Fibroblast of skin of left quadriceps (primary cell): ENCODE results near the gene KLRK1.
A peak's percentile ranks its signal among the peaks of the same experiment; 100 is the strongest.
"Not testable (repeated sequence)": the region's sequence is repeated elsewhere in the genome, so short reads cannot be mapped to it uniquely, and the experiment has no call there.

Experiments
- DNase-seq, 2 experiments: peaks; one replicate each; pipeline ENCODE4 v3.0.0-alpha.2; 2013; ENCODE audit warnings: low read depth in 2 of 2

KLRK1 gene

DNA sequence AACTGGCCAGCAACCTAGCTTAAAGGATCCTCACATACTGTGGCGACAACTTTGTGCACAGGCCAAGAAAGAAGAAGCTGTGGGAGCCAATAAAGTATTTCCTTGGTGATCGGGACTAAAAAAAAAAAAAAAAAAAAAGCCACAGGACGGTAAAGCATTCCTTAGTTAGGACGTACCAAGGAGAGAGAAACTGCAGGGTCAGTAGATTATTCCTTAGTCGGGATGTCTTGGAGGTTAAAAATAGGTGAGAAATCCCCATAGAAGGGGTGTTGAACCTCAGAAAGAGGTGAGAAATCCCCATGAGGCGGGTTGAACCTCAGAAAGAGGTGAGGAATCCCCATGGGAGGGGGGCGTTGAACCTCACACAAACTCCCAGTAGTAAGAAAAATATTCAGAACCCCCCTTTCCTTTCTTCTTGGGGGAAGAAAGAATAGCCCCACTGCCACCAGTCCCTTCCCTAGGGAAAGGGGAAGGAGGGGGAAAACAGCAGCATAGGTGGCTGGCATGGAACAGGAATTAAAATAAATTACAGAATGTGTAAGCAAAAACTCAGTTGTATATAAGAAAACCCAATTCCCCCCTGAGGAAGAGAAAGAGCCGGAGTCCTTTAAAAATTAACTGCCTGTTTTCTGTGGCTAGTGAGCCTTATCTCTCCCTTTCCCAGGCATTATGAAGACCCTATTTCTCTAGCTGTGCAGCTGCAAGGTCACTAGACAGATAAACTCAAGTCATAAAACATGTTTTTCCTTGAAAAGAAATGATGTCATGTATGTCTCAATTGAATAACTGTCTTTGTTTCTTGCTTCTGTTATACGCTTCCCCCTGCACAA lies 26.8 kb downstream of the KLRK1 start:
- DNase-seq = no peak

DNA sequence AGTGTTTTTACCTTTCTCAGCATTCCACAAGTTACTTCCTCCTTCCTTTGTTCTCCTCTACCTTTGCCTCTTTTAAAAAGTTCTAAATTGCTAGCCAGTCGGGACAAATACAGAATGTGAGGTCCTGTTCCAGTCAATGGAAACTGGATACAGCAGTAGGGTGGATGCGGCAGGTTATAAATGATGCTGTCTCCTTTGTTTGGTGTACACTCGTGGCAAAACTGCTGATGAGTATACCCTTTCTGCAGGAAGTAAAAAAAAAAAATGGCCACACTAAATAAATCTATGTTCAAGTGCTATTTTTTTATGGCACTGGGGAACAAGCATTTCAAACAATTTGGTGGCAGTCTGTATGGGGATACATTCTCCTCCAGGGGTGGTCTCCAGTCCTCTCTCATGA lies 27.5 kb downstream of the KLRK1 start:
- no peak for DNase-seq

DNA sequence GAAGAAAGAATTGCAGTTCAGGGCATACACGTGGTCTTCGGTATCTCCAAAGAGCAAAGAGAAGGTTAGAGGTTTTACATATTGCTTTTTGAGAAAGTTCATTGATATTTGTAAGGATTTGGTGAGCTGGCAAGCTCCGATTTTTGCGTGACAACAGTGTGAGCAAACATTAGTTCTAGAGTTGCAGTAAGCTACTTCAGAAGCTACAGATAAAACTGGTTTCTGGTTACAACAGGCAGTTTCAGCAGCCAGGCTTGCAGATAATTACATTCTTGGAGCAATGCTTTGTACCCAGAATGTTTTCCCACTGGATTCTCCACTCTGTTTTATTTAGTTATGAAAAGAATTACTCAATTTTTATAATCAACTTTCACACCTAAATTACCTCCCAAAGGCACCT lies 28.2 kb downstream of the KLRK1 start:
- no peak for DNase-seq

DNA sequence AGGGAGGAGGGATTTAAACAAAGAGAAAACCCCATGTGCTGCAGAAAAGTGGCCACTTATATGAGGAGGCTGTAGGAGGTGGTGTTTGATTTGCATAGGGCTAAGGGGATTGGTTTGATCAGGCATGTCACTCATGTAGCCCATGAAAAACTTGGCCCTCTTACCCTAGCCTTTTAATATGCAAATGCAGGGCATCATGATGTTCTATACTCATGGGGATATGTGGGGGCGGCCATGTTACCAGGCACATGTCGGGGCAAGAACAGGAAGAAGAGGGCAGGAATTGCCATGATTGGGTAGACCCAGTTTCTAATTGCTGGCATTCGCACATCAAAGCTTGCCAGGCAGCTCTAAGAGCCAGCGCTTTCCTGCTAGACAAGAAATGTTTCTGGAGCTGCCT lies 28.8 kb downstream of the KLRK1 start:
- DNase-seq = no peak

DNA sequence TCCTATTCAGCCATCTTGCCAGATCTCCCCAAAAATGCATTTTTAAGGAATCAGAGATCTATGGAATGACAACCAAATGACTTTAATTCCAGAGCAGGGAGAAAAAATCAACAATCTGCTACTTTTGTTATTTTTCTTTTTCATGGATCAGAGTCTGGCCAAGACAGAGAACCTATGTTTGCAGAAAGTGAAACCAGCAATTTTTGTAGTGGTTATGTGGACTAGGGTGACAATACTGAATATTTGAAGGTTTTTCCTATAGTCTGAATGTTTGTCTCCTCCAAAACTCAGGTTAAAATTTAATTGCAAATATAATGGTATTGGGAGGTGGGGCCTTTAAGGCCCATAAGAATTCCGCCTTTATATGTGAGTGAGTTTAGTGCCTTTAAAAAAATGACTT lies 30.9 kb downstream of the KLRK1 start:
- no peak for DNase-seq

DNA sequence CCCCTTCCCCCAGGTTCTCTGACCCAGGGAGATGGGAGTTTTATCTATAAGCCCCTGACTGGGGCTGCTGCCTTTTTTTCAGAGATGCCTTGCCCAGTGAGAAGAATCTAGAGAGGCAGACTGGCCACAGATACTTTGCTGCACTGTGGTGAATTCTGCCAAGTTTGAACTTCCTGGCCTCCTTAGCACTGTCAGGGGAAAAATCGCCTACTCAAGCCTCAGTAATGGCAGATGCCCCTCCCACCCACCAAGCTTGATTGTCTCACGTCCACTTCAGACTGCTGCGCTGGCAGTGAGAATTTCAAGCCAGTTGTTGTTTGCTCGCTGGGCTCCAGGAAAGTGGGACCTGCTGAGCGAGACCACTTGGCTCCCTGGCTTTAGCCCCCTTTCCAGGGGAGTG lies 31.7 kb downstream of the KLRK1 start:
- no peak for DNase-seq

DNA sequence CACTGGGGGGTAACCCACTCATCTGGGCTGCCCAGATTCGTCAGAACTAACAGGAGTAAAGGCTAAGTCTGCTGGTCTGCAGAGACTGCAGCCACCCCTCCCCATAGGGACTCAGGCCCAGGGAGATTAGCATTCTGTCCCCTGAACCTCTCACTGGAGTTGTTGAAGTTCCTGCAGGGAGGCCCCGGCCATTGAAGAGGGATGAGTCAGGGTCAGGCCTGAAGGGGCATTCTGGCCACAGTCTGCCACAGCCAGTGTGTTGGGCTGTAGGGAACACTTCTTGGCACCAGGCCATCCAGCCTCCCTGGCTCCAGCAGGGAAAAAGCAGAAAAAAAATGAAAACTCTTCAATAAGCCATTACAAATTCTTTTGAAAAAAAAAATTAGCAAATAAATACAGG lies 35.3 kb downstream of the KLRK1 start:
- no peak for DNase-seq

DNA sequence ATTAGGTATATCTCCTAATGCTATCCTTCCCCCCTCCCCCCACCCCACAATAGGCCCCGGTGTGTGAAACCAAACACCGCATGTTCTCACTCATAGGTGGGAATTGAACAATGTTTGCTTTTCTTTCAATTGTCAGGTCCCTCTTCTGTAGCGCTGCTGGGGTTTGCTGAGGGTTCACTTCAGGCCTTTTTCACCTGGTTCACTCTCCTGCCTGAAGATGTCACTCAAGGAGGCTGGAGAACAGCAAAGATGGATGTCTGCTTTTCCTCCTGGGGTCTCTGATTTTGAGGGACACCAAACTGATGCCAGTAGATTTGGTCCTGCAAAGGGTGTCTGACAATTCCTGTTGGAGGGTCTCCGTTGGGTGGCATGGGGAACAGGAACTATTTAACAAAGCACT lies 35.8 kb downstream of the KLRK1 start:
- no peak for DNase-seq

DNA sequence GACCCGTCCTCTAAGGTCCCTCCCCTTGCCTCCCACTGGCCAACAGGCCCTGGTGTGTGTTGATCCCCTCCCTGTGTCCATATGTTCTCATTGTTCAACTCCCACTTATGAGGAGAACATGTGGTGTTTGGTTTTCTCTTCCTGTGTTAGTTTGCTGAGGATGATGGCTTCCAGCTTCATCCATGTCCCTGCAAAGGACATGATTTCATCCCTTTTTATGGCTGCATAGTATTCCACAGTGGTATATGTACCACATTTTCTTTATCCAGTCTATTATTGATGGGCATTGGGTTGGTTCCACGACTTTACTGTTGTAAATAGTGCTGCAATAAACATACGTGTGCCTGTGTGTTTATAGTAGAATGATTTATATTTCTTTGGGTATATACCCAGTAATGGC lies 38.4 kb downstream of the KLRK1 start:
- not testable (repeated sequence) for DNase-seq

DNA sequence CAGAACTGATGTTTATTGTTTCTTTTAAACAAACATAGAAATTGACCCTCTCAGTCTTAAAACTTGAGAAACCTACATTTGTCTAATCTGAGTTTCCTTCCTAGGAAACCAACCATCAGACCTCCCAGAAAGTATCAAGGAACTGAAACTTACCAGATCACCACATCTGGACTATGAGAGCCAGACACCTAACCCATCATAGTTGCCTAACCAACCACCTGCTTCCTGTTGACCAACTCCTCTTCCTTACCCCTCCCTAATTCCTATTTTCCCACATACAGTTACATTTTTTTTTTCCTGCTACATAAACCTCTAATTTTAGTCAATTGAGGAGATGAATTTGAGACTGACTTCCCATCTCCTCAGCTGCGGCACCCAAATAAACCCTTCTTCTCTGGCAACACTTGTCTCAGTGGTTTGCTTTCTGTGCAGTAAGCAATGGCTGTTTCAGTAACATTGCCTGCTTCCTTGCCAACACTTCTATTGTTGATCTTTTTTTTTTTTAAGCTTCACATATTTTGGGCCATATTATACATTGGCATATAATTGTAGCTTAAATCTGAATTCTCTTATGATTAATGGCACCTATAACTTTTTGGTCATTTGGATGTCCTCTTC lies 47.8 kb downstream of the KLRK1 start:
- DNase-seq = no peak

DNA sequence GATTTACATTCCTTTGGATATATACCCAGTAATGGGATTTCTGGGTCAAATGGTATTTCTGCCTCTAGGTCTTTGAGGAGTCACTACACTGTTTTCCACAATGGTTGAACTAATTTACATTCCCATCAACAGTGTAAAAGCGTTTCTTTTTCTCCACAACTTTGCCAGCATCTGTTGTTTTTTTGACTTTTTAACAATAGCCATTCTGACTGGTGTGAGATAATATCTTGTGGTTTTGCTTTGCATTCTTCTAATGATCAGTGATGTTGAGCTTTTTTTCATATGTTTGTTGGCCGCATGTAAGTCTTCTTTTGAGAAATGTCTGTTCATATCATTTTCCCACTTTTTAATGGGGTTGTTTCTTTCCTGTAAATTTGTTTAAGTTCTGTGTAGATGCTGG lies 48.9 kb downstream of the KLRK1 start:
- not testable (repeated sequence) for DNase-seq

DNA sequence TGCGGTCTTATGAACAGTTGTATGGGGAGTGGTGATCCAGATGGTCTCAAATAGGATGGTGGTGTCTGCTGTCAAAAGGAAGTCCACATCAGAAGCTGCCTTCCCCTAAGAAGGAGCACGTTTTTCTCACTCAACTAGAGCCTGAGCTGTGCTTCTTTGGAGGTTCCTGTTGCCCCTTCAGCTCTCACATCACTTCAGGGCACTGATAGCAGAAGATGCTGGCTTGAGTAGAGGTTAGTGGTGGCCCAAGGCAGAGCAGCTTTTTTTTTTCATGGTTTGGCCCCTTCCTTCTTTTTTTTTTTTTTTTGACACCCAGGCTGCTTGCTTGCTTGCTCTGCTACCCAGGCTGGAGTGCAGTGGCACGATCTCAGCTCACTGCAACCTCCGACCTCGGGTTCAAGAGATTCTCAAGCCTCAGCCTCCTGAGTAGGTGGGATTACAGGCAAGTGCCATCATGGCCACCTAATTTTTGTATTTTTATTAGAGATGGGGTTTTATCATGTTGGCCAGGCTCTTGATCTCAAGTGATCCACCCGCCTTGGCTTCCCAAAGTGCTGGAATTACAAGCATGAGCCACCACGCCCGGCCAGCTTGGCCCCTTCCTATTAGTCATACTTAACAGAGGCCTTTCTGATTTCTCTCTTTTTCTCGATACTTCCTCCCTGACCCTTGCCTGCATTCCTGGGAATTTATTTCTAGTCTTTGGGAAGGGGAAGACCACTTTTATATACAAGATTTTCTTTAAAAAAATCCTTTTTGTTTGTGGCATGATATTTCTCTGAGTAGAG lies 50.6 kb downstream of the KLRK1 start:
- DNase-seq = no peak

DNA sequence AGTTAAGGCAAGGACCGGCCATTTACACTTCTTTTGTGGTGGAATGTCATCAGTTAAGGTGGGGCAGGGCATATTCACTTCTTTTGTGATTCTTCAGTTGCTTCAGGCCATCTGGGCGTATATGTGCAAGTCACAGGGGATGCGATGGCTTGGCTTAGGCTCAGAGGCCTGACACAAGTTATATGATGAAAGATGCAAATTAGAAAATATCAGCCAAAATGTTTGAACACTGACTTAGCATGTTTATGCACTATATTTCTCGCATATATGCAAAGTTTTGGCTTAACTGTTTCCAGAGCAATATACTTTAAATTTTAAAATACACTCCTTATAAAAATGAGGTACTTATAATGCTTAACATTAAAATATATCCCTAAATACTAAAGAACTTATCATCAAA lies 51.4 kb downstream of the KLRK1 start:
- DNase-seq = not testable (repeated sequence)

DNA sequence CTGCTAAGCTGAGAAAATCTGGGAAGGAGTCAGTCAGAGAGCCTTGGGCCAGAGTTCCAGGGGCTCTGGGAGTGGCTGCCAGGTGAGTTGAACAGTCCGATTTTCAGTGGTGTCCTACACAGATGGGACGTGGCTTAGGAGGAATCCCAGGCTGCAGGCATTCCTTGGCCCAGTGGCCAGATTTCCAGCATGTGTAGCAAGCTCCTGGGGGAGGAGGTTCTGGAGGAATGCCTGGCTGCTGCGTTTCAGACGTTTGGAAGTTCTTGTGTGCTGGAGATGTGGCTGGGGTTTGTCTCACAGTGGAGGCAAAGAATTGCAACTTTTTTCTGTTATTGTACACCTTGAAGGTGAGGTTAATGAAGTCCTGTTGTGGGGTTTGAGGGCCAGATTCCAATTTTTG lies 53.6 kb downstream of the KLRK1 start:
- not testable (repeated sequence) for DNase-seq

DNA sequence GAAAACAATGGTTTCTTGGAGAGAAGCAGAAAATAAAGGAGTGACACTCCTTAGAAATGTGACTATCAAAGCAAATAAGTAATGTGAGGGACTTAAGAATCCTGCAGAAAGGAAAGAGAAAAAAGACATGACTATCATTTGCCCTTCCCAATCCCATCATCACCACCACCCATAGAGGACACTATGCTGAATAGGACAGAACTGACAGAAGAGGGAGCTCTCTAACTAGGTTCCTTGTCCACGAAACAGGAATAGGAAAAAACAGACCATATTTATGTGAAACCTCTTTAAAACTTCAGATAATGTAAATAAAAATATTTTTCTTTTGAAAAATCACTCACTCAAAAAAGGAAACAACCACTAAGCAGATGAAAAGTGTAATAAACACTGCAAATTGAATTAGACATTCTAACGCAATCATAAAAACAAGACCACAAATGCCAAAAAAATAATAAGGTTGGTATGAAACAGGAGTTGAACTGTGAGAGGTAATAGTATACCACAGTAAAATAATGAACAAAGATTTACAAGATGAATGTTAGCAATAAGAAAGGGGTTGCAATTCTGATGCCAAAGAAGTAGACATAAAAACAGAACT lies 58.1 kb downstream of the KLRK1 start:
- peak; percentile 11 to 32 for DNase-seq

DNA sequence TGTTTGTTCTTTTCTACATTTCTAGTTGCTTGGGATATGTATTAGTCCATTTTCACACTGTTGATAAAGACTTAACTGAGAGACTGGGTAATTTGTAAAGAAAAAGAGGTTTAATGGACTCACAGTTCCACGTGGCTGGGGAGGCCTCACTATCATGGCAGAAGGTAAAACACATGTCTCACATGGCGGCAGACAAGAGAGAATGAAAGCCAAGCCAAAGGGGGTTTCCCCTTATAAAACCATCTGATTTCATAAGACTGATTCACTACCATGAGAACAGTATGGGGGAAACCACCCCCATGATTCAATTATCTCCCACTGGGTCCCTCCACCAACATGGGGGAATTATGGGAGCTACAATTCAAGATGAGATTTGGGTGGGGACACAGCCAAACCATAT lies 61.1 kb downstream of the KLRK1 start:
- not testable (repeated sequence) for DNase-seq
